ENCODE results near the gene WWOX.
"Not testable (repeated sequence)": the region's sequence is repeated elsewhere in the genome, so short reads cannot be mapped to it uniquely, and the experiment has no call there.

Gene WWOX

GRCh38 chr16:78099271-78100111 lies at the start of gene WWOX:
Gene WWOX (plus strand): TSS chr16:78099654.
- DNase-seq (ENCODE audit: low spot score), result peak; percentile 91

GRCh38 chr16:78050734-78051400 lies 48.6 kb upstream of the WWOX start:
- DNase-seq (ENCODE audit: low spot score), result no peak

GRCh38 chr16:78057803-78058564 lies 41.5 kb upstream of the WWOX start:
- no peak for DNase-seq (ENCODE audit: low spot score)

GRCh38 chr16:78059806-78060205 lies 39.6 kb upstream of the WWOX start:
- not testable (repeated sequence) for DNase-seq (ENCODE audit: low spot score)

GRCh38 chr16:78060295-78060694 lies 39.2 kb upstream of the WWOX start:
- DNase-seq (ENCODE audit: low spot score), result no peak

- no peak for DNase-seq (ENCODE audit: low spot score)
Measured at GRCh38 chr16:78060809-78061208, 38.6 kb upstream of the WWOX start.

- no peak for DNase-seq (ENCODE audit: low spot score)
Measured at GRCh38 chr16:78065319-78065718, 34.1 kb upstream of the WWOX start.

GRCh38 chr16:78069913-78070312 lies 29.5 kb upstream of the WWOX start:
- DNase-seq (ENCODE audit: low spot score), result no peak

GRCh38 chr16:78072275-78072674 lies 27.2 kb upstream of the WWOX start:
- no peak for DNase-seq (ENCODE audit: low spot score)

- no peak for DNase-seq (ENCODE audit: low spot score)
Measured at GRCh38 chr16:78075800-78076199, 23.7 kb upstream of the WWOX start.

- DNase-seq (ENCODE audit: low spot score), result no peak
Measured at GRCh38 chr16:78081341-78081740, 18.1 kb upstream of the WWOX start.

- DNase-seq (ENCODE audit: low spot score), result no peak
Measured at GRCh38 chr16:78091419-78091818, 8.0 kb upstream of the WWOX start.

- no peak for DNase-seq (ENCODE audit: low spot score)
Measured at GRCh38 chr16:78092758-78093157, 6.7 kb upstream of the WWOX start.

GRCh38 chr16:78094166-78094565 lies 5.3 kb upstream of the WWOX start:
- DNase-seq (ENCODE audit: low spot score), result no peak

GRCh38 chr16:78094998-78095397 lies 4.5 kb upstream of the WWOX start:
- no peak for DNase-seq (ENCODE audit: low spot score)

GRCh38 chr16:78096386-78096785 lies 3.1 kb upstream of the WWOX start:
- DNase-seq (ENCODE audit: low spot score), result no peak

- DNase-seq (ENCODE audit: low spot score), result no peak
Measured at GRCh38 chr16:78097548-78097947, 1.9 kb upstream of the WWOX start.

GRCh38 chr16:78098087-78098486 lies 1.4 kb upstream of the WWOX start:
- no peak for DNase-seq (ENCODE audit: low spot score)

GRCh38 chr16:78098595-78099270 lies 721 bp upstream of the WWOX start:
- no peak for DNase-seq (ENCODE audit: low spot score)

GRCh38 chr16:78100112-78100467 lies 636 bp downstream of the WWOX start:
- peak; percentile 55 for DNase-seq (ENCODE audit: low spot score)

- no peak for DNase-seq (ENCODE audit: low spot score)
Measured at GRCh38 chr16:78102122-78102660, 2.7 kb downstream of the WWOX start.

- DNase-seq (ENCODE audit: low spot score), result no peak
Measured at GRCh38 chr16:78102865-78103264, 3.4 kb downstream of the WWOX start.

All from hematopoietic multipotent progenitor cell treated with erythropoietin and hydrocortisone succinate and interleukin-3 and kit ligand, for 15 days (in vitro differentiated cells).